Measurements from ENCODE around the gene FOXM1.

The FOXM1 gene

GRCh38 chr12:2826721-2827515, 50.1 kb downstream of the FOXM1 start:
- H3K27me3 ChIP-seq: no peaks in the 10 kb centered on the region
- peaks cover 63% of the 10 kb centered on the region for H3K36me3 ChIP-seq
- H3K27ac ChIP-seq: no peak overlapping the region
- no peaks in the 10 kb centered on the region for H3K4me1 ChIP-seq (ENCODE audit: control insufficient read depth in 1 of 2, insufficient read depth in 1 of 2, low read depth in 1 of 2, low read length in 1 of 2)
- no peak overlapping the region for H3K4me3 ChIP-seq (ENCODE audit: low read depth in 1 of 2, low read length in 1 of 2)
- H3K9me3 ChIP-seq: no peaks in the 10 kb centered on the region
- TF ChIP-seq CTCF (IDR thresholded peaks at IDR 0.05): no peak

GRCh38 chr12:2826036-2826435, 50.9 kb downstream of the FOXM1 start:
- Histone ChIP-seq H3K9me3 (no peaks in the 10 kb centered on the region), H3K4me1 (ENCODE audit: control insufficient read depth in 1 of 2, insufficient read depth in 1 of 2, low read depth in 1 of 2, low read length in 1 of 2) (no peaks in the 10 kb centered on the region), H3K4me3 (ENCODE audit: low read depth in 1 of 2, low read length in 1 of 2) (no peak overlapping the region), H3K36me3 (peaks cover 72% of the 10 kb centered on the region), H3K27me3 (no peaks in the 10 kb centered on the region), H3K27ac (no peak overlapping the region)
- no peak for TF ChIP-seq CTCF (IDR thresholded peaks at IDR 0.05)

- no peak for TF ChIP-seq CTCF (IDR thresholded peaks at IDR 0.05)
- H3K36me3 ChIP-seq: peaks cover 81% of the 10 kb centered on the region
These were observed 51.8 kb downstream of the FOXM1 start for GRCh38 chr12:2825132-2825531.

GRCh38 chr12:2824541-2824940, 52.4 kb downstream of the FOXM1 start:
- TF ChIP-seq CTCF (IDR thresholded peaks at IDR 0.05): no peak
- peaks cover 87% of the 10 kb centered on the region for H3K36me3 ChIP-seq

More at GRCh38 chr12:2825132-2825531, 51.8 kb downstream of the FOXM1 start:
- Histone ChIP-seq H3K4me1 (ENCODE audit: control insufficient read depth in 1 of 2, insufficient read depth in 1 of 2, low read depth in 1 of 2, low read length in 1 of 2) (no peaks in the 10 kb centered on the region), H3K27ac (no peak overlapping the region), H3K9me3 (no peaks in the 10 kb centered on the region), H3K27me3 (no peaks in the 10 kb centered on the region), H3K4me3 (ENCODE audit: low read depth in 1 of 2, low read length in 1 of 2) (no peak overlapping the region)

GRCh38 chr12:2823483-2823882, 53.5 kb downstream of the FOXM1 start:
- Histone ChIP-seq H3K9me3 (no peaks in the 10 kb centered on the region), H3K4me3 (ENCODE audit: low read depth in 1 of 2, low read length in 1 of 2) (no peak overlapping the region), H3K36me3 (peaks cover 90% of the 10 kb centered on the region), H3K27me3 (no peaks in the 10 kb centered on the region), H3K27ac (no peak overlapping the region), H3K4me1 (ENCODE audit: control insufficient read depth in 1 of 2, insufficient read depth in 1 of 2, low read depth in 1 of 2, low read length in 1 of 2) (no peaks in the 10 kb centered on the region)
- TF ChIP-seq CTCF (IDR thresholded peaks at IDR 0.05): no peak

More at GRCh38 chr12:2824541-2824940, 52.4 kb downstream of the FOXM1 start:
- no peaks in the 10 kb centered on the region for H3K9me3 ChIP-seq
- H3K4me3 ChIP-seq (ENCODE audit: low read depth in 1 of 2, low read length in 1 of 2): no peak overlapping the region
- no peaks in the 10 kb centered on the region for H3K4me1 ChIP-seq (ENCODE audit: control insufficient read depth in 1 of 2, insufficient read depth in 1 of 2, low read depth in 1 of 2, low read length in 1 of 2)
- no peaks in the 10 kb centered on the region for H3K27me3 ChIP-seq
- no peak overlapping the region for H3K27ac ChIP-seq
